COLO829 (cell line): ENCODE data around the gene PVALB.

Experiments
- DNase-seq: peaks from one replicate; pipeline ENCODE4 v3.0.0; 2012; ENCODE audit warnings: low spot score

The PVALB gene

DNA sequence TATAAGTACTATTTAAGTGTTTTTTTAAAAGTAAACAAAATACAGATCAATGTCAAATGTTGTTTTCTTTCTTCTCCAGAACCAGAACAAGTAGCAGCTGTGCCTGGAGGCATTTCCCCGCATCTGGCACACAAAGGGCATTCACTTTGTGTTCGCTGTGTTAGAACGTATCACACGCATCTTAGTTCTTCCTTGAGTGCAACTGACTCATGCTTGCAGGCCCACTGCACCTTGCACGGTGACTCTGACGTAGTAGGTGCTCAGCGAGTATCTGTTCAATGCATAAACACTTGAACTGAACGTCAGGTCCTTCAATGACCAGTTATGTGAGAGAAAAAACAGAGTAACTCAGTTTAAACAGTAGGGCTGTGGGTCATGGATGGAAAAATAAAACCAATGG, 44.4 kb downstream of the PVALB start:
- no peak for DNase-seq

GRCh38 chr22:36771356-36772063, 45.3 kb downstream of the PVALB start:
- DNase-seq = no peak

DNA sequence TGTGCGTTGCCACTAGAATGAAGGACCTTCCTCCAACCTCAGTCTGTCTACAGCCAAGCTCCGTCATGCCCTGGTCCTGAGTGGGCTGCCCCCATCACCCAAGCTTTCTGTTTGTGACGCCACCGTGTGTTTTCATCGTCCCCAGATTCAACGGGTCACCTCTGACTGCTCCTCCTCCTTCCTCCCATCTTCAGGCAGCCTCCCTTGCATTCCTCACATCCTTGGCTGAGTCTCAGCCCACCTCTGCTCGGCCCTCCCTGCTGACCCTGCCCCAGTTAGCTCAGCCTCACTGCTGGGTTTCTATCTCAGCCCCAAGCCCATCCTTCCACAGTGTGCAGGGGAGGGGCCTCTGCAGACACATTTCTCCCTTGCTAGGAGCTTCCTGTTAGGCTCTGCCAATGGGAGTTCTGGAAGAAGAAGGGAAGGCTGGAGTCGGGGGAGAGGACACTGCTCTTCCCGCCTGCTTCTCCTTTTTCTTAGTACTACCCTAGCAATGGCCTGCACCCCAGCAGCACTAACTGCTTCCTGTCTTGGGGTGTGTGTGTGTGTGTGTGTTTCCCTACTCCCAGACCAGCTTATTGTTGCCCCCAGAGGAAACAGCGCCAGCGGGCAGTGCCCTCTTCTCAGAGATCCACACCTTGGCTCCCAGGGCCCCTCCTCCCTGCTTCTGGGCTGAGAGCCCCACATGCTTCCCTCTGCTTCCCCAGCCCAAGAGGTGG, 46.2 kb downstream of the PVALB start:
- no peak for DNase-seq

DNA sequence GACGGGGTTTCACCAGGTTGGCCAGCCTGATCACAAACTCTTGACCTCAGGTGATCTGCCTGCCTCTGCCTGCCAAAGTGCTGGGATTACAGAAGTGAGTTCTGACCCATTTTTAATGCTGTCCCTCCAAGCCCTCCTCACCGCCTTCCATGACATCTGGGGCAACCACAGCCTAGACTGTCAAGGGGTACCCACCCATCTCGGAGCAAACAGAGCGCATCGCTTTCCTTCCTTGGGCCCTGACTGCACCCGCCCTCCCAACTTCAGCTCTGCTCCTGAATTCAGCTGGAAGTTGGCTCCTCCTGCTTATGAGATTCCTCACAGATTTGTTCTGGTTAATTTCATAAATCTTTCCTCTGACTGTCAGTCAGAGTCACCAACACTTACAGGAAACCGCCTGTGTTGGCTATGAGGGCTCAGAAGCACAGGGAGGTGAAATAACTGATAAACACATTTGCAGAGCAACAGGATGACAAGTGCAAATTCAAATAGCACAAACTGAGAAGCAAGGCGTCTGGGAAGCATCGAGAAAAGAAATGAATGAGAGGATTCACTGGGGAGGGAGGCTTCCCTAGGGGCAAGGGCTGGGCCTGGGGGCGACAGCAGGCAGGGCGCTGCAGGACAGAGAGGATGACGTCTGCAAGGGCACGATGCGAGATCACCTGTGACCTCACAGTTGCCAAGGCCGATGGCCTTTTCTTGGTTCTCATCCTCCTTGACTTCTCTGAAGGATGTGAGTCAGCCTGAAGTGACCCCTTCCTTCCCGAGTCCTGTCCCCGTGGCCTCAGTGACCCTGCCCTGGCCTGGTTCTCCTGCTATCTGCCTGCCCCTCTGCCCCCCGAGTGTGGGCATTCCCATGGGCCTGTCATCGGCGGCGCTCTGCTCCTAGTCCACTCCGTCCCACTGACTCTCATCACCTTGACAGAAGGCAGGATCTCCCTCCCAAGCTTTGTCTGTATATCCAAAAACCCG, 47.0 kb downstream of the PVALB start:
- no peak for DNase-seq

DNA sequence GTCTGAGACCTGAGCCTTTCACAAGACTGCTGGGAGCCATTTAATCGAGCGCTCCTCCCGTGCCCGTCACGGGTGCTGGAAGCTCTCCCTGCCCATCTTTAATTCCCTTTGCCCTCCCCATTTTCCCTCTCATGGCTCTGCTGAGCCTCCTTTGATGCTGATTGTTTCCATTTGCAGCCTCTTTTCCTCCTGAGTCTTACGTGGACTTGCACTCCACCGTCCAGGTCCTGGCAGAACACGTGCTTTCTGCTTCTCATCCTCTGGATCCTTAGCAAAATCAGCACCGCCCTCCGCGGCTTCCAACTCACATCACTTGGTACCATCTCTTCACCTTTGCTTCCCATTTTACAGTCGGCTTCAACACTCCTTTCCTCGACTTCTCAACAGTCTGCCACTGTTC, 48.2 kb downstream of the PVALB start:
- no peak for DNase-seq

GRCh38 chr22:36768141-36768540, 48.7 kb downstream of the PVALB start:
- DNase-seq = no peak

GRCh38 chr22:36767035-36767775, 49.6 kb downstream of the PVALB start:
- no peak for DNase-seq

GRCh38 chr22:36765943-36766450, 50.8 kb downstream of the PVALB start:
- no peak for DNase-seq

GRCh38 chr22:36765131-36765942, 51.5 kb downstream of the PVALB start:
- no peak for DNase-seq

DNA sequence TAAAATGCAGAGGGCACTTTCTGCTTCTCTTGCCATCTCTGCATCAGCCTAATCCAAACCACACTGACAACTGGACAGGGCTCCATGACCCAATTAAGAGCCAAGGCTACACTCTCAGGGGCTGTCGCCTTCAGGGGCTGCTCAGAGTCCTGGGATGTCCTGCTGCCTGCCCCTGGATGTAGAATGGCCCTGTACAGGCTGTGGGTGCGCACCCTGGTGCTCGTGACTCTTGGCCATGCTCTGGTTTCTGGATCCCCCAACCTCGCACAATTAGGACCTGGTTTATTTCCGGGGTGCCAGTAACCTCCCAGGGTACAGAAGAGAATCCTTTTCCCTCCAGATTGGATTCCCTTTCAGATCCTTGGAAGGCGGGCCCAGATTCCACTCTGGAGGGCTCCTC, 52.2 kb downstream of the PVALB start:
- DNase-seq = no peak

GRCh38 chr22:36764060-36764459, 52.8 kb downstream of the PVALB start:
- no peak for DNase-seq

DNA sequence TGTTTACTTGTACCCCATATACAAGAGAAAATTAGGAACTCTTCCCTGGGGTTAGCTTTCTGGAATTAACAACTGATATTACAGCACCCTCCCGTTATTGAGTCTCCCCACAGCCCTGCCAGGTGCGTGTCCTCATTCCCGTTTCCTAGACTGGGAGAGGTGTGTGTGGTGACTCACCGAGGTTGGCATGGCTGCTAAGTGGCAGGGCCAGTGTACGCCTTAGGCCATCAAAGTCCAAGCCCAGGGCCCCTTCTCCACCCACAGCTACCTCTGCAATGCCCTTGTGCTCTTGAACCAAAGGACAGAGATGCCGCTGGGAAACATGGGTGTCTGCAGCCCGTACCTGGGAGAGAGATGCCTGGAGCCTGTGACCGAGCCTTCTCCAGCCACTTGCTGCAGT, 53.3 kb downstream of the PVALB start:
- DNase-seq = no peak

DNA sequence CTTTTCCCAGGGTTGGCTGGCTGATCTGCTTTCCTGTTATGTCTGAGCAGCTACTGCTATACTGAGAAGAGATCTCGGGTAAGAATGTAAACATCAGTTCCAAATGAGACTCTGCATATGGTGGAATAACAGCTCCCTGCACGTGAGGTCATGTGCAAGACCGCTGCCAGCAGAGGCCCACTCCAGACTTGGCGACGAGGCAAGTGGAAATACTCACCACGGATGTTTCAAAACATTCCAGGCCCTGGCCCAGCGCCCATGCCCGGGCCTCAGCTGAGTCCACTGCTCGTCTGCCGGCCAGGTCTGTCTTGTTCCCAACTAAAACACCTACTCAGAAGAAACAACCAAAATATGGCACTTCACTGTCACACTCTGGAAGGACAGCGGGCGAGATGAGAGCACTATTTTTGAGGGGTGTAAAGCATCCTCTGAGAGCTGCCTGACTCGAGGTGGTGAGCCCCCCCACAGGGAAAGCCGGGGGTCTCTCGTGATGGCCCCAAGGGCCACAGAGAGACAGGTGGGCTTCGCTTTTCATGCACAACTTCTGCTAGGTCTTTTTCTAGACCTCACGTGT, 54.1 kb downstream of the PVALB start:
- no peak for DNase-seq

- no peak for DNase-seq
Measured at GRCh38 chr22:36761553-36762240, 55.1 kb downstream of the PVALB start.

GRCh38 chr22:36760786-36761185, 56.0 kb downstream of the PVALB start:
- DNase-seq = no peak

DNA sequence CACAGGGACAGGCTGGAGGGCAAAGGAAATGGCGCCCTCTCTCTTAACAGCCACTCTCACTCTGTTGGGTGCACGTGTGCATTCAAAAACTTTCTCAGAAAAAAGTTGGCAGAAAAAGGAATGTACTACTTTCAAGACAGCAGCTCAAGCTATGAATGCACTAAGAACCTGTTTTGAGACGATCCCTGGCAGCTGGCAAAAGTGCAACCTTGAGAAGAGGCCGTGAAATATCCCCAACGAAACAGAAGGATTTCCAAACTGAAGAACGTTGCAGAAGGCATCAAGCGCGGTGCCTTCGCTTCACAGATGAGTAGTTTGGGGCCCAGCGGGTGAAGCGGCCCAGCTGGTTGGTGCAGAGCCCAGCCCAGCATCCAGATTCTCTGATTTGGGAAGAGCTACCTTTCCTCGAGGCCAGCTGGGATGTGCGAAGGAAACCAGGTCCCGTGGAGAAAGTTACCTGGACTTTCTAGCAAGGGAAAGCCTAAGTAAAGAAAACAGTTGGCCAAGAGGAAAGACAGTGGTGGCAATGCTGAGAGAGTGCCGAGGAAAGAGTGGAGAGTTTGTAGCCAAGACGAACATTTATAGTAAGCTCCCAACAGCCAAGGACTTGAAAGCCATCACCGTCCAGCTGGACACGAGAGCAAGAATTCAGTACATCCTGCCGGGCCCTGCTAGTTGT, 57.2 kb downstream of the PVALB start:
- no peak for DNase-seq

GRCh38 chr22:36758792-36759271, 58.0 kb downstream of the PVALB start:
- DNase-seq = no peak

DNA sequence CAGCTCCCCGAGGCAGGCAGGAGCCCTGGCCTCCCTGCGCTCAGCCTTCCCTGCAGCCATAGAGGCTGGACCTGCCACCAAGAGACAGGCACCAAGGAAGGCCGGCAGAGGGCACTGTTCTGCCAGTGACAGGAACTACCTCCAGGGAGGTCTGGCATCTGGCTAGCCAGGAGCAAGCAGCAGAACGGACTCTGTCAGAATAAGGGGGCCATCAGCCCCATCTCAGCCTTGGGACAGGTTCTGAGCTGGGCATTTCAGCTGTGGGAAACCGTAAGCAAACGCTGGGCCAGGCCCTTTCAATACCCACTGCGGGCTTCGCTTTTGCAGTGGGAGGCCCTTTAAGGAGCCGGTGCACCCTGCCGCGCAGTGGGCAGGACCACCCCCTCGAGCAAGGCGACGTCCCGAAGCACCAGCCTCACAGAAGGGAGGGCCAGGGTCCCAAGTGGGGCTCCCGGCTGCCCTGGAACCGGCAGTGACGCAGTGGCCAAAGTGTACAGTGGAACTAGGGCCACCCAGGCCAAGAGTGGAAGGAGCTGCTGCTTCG, 59.1 kb downstream of the PVALB start:
- DNase-seq = peak; percentile 56
